Stimulated activated CD4-positive, alpha-beta T cell treated with anti-CD3 and anti-CD28 coated beads, Interleukin-12 subunit alpha, Interleukin-12 subunit beta, amount 100 ng/mL, for 48 hours (primary cell): ENCODE results near the gene CAMK1.
A peak's percentile ranks its signal among the peaks of the same experiment; 100 is the strongest.

Source experiments
- DNase-seq, 3 donors: peaks; one replicate each; pipeline ENCODE4 v3.0.0-alpha.2; 2020; ENCODE audit warnings: low read depth in 2 of 3, low spot score in 1 of 3

Gene CAMK1

GRCh38 chr3:9769426-9770275, at the start of gene CAMK1:
CAMK1 (minus strand) TSS chr3:9769947; CDS start chr3:9767749, 2,198 bp downstream.
- peak in 2 of 3 donors; percentile 56 to 70 for DNase-seq

DNA sequence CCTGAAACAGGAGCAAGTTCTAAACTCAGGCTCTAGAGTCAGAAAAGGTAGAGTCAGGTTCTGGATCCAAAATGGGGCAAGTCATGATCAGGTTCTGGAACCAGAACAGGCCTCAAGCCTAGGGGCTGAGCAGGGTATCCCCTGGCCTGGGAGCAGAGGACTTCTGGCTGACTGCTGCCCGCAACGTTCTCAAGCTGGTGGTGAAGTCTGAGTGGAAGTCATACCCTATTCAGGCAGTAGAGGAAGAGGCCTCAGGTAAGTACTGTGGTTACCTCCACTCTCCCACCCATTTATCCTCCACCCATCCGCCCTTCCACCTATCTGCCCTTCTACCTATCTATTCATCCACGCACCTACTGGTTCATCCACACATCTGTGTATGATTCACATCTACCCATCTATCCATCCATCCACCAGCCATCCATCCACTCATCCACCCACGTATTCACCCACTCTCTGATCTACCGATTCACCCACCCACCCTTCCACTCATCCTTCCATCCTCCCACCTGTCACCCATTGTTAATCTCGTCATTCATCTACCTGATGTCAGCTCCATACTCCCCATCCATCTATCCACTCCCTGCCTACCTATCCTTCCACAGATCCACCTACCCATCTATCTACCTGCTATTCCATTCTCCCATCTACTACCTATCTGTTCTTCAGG, 49.1 kb upstream of the CAMK1 start:
- DNase-seq = no peak

DNA sequence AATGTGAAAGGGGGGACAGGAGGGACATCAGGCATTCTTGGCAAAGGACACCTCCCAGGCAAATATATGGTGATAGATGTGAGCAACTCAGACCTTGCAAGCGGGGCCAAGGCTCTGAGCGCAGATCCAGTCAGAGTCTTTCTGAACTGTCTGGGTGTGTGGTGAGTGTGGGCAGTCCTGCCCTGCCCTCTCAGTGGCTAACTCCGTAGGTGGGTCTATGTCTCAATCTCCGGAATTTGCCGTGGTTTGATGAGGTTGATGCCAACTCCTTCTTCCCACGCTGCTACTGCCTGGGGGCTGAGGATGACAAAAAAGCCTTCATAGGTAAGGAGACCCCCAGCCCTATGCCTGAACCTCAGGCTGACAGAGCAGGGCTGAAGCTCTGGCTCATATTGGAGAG, 47.7 kb upstream of the CAMK1 start:
- DNase-seq = no peak

GRCh38 chr3:9815986-9816385, 46.2 kb upstream of the CAMK1 start:
- DNase-seq = no peak

DNA sequence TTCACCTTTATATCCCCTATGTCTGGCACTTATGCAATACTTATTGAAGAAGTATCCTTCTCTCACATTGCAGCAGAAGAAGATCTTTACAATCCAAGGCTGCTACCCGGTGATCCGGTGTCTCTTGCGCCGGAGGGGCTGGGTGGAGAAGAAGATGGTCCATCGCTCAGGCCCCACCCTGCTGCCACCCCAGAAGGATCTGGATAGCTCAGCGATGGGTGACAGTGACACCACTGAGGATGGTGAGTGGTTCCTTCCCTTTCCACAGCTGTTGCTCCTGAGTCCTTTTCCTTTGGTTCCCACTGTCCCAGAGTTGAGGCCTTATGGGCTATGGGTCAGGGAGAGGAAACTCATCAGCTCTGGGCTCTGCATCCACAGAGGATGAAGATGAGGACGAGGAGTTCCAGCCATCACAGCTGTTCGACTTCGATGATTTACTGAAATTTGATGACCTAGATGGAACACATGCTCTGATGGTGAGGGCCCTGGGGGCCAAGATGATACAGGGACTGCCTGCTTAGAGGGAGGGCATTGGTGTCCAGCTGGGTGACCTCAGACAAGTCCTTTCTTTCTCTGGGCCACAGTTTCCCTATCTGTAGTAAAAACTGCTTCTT, 43.2 kb upstream of the CAMK1 start:
- DNase-seq = no peak

- DNase-seq = no peak
Observed at GRCh38 chr3:9810846-9811245, 41.1 kb upstream of the CAMK1 start.

GRCh38 chr3:9810433-9810770, 40.7 kb upstream of the CAMK1 start:
- DNase-seq = no peak

DNA sequence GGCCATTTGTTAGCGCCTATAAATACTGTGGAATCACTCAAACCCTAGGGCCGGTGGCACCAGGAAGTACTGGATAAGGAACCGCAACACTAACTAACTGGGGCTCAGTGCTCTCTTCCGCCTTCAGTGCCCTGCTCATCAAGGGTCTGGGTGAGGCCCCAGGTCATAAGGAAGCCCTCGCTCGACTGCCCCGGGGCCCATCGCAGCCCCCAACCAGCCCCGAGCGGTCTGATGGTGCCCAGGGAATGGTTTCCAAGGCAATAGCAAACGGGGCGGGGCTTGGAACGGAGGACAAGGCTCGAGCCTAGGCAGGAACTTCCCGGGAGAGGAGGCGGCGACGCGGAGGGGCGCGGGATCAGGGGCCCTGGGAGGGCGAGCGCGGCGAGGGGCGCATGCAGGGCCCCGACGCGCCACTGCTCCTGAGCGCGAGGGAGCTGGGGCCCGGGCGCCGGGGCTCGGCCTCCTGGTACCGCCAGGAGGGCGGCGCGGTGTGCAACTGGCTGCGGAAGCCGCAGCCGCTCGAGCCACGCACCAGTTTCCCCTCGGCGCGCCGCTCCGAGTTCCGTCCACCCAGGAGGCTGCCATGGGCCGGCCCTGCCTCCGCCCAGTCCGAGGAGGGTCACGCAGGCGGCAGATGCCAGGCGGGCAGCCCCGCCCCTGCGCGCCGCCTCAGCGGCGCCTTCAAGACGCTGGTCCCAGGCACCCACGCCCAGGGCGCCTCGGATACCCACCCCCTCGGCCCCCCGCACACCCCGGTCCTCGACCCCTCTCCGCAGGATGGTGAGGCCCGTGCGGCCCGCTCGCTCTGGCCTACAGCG, 40.1 kb upstream of the CAMK1 start, which contains the start of gene TTLL3:
TTLL3 (plus strand) TSS at position 648 of the 818 bp plus-strand sequence. CDS start 400 bp downstream, outside the sequence.
- peak in 1 of 3 donors; percentile 34 for DNase-seq

- DNase-seq = no peak
Observed at GRCh38 chr3:9809239-9809614, 39.5 kb upstream of the CAMK1 start.

DNA sequence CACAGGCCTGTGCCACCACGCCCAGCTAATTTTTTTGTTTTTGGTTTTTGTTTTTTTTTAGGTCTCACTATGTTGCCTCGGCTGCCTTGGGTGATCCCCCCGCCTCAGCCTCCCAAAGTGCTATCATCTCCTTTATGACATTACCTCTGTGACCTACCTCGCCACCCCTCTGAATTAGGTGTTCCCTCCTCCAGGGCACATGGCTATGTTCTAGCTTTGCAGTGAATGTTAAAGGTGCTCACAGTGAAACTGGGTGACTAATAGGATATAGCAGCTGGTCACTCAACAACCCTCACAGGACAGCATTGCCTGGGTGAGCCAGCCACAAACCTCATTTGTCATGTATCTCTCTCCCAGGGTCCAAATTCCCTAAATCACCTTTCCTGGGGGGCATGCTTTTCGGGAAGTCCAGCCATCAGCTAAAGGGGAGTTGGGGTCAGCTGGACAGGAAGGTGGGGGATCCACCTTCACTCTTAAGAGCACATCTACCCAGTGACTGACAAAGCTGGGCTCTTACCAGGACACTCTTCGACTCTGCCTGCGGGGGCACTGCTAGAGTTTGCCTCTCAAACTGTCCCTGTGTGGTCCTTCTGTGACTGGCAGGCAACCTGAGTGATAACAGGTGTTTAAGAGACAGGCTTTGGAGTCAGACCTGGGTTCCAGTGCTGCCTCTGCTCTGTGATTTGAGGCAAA, 38.7 kb upstream of the CAMK1 start:
- DNase-seq = peak in 2 of 3 donors; percentile 30 to 35

- no peak for DNase-seq
Observed at GRCh38 chr3:9807981-9808344, 38.2 kb upstream of the CAMK1 start.

- DNase-seq = no peak
Observed at GRCh38 chr3:9806688-9807589, 37.2 kb upstream of the CAMK1 start.

DNA sequence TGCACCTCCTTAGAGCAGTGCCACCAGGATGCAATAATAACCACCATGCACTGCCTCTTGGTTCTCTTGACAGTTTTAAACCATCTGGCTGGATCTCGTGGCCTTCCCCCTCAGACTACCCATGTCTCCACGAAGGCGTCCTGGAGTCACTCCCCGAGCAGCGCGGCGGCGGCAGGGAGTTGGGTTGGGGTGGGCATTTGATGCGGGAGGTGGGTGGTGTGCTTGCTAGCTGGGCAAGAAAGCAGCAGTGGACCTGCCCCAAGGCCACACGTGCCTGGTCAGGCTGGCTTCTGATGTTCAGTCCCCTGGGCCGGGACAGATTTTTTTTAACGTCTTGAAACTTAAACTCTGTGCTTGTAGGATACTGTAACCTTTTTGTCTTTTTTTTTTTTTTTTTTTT, 36.4 kb upstream of the CAMK1 start:
- no peak for DNase-seq

DNA sequence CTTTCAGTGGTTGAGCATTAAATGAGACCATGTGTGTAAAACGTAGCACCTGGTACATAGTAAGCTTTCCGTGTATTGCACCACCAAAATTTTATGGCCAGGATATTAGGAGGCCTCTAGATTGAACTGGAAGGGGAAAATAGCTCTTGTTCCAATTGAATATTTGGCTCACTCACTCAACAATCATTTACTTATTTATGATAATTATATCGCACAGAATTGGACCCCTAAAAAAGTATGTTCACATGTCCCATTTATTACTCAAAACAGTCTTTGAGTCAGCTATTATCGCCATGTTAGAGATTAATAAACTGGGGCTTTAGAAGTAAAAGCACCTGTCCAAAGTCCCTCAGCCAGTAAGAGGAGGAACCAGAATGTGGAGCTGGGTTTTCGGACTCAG, 35.2 kb upstream of the CAMK1 start:
- no peak for DNase-seq

- DNase-seq = no peak
Observed at GRCh38 chr3:9803494-9803893, 33.7 kb upstream of the CAMK1 start.

- DNase-seq = no peak
Observed at GRCh38 chr3:9800529-9800928, 30.8 kb upstream of the CAMK1 start.

DNA sequence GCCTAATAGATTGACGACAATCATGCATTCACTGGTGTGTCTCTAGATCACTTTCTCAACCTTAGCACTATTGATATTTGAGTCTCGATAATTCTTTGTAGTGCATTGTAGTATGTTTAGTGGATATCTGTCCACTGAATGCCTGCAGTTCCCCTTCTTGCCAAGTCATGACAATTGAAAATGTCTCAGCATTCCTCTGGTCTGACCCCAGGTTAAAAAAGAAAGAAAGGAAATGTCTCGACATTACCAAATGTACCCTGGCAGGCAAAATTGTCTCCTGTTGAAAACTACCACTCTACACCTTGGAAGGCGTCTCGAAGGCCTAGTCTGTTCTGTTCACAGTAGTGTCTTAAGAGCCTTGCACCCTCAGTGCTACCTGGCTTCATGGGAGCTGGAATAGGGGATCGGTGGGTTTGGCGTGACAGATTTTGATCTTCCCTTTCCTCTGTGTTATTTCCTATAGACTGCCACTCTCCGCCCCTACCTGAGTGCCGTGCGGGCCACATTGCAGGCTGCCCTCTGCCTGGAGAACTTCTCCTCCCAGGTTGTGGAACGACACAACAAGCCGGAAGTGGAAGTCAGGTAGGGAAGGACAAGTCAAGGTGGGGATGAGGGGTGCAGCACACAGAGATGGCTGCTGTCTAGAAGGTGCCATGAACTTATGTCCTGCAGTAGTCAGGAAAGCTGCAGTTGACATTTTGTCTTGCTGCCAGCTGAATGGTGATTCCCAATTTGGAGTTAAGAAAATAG, 27.6 kb upstream of the CAMK1 start:
- no peak for DNase-seq

DNA sequence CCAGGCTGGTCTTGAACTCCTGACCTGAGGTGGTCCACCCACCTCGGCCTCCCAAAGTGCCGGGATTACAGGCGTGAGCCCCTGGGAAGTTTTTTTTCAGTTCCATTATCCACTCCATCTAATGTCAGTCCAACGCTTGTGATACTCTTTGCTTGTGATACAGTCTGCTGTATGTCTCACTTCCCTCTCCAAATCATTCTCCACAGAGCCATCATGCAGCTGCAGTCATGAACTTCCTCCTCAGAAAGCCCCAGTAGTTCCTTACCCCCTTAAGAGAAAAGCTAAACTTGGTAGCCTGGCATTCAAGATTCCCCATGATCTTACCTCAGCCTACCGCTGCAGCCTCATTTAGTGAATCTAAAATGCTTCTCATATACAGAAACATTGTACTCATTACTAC, 25.5 kb upstream of the CAMK1 start:
- no peak for DNase-seq

DNA sequence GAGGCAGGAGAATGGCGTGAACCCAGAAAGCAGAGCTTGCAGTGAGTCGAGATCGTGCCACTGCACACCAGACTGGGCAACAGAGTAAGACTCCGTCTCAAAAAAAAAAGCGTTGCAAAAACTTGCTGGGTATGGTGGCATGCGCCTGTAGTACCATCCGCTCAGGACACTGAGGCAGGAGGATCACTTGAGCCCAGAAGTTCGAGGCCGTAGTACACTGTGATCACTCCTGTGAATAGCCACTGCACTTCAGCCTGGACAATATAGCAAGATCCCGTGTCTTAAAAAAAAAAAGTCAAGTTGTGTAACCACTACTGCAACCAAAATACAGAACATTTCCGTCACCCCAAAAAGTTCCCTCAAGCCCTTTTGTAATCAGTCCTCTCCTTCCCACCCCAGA, 24.7 kb upstream of the CAMK1 start:
- no peak for DNase-seq
